Activated T-cell treated with anti-CD3 and anti-CD28 coated beads for 24 hours (primary cell): ENCODE measurements around the gene RTL9.
A peak's percentile ranks its signal among the peaks of the same experiment; 100 is the strongest.
"Not testable (repeated sequence)": the region's sequence is repeated elsewhere in the genome, so short reads cannot be mapped to it uniquely, and the experiment has no call there.

ENCODE experiments used
- DNase-seq: peaks from one replicate; pipeline ENCODE4 v3.0.0-alpha.2; 2020; ENCODE audit warnings: low read depth

Gene RTL9

GRCh38 chrX:110358548-110358947 is at the start of gene RTL9:
Gene RTL9, plus strand, starts transcription at chrX:110358848. Its CDS starts 91,770 bp downstream, at chrX:110450618.
- no peak for DNase-seq

- DNase-seq, result no peak
These were observed 48.5 kb upstream of the RTL9 start for GRCh38 chrX:110310000-110310790.

GRCh38 chrX:110310896-110311295 is 47.8 kb upstream of the RTL9 start:
- DNase-seq, result peak; percentile 19

GRCh38 chrX:110311437-110312230 is 47.0 kb upstream of the RTL9 start:
- no peak for DNase-seq

- DNase-seq, result no peak
These were observed 43.1 kb upstream of the RTL9 start for GRCh38 chrX:110315551-110315950.

GRCh38 chrX:110316351-110317060 is 42.1 kb upstream of the RTL9 start:
- no peak for DNase-seq

- peak; percentile 1 for DNase-seq
These were observed 41.4 kb upstream of the RTL9 start for GRCh38 chrX:110317061-110317819.

- peak; percentile 65 for DNase-seq
These were observed 40.6 kb upstream of the RTL9 start, which contains the start of gene AMMECR1 for GRCh38 chrX:110317820-110318663. Gene AMMECR1, minus strand, starts transcription at chrX:110318085. Its CDS starts 14 bp downstream, at chrX:110318071.

- DNase-seq, result peak; percentile 3
These were observed 40.0 kb upstream of the RTL9 start for GRCh38 chrX:110318664-110318968.

- no peak for DNase-seq
These were observed 38.2 kb upstream of the RTL9 start for GRCh38 chrX:110320381-110320987.

GRCh38 chrX:110321081-110321480 is 37.6 kb upstream of the RTL9 start:
- DNase-seq, result no peak

GRCh38 chrX:110321670-110322069 is 37.0 kb upstream of the RTL9 start:
- DNase-seq, result no peak

GRCh38 chrX:110322603-110323002 is 36.0 kb upstream of the RTL9 start:
- DNase-seq, result no peak

- no peak for DNase-seq
These were observed 31.9 kb upstream of the RTL9 start for GRCh38 chrX:110326712-110327111.

GRCh38 chrX:110327336-110327735 is 31.3 kb upstream of the RTL9 start:
- no peak for DNase-seq

GRCh38 chrX:110328613-110329012 is 30.0 kb upstream of the RTL9 start:
- DNase-seq, result not testable (repeated sequence)

- DNase-seq, result no peak
These were observed 27.1 kb upstream of the RTL9 start for GRCh38 chrX:110331444-110332030.

GRCh38 chrX:110333458-110333857 is 25.2 kb upstream of the RTL9 start:
- DNase-seq, result not testable (repeated sequence)

GRCh38 chrX:110338935-110339334 is 19.7 kb upstream of the RTL9 start:
- no peak for DNase-seq
